Measurements from ENCODE around the gene RAI1.

RAI1 gene

GRCh38 chr17:17827826-17828621, 146.8 kb downstream of the RAI1 start:
- H3K9me3 ChIP-seq (ENCODE audit: control insufficient read depth in 1 of 2, low read length in 2 of 2), result no peaks in the 10 kb centered on the region
- H3K36me3 ChIP-seq (ENCODE audit: control insufficient read depth in 1 of 2, insufficient read depth in 2 of 2, low read length in 2 of 2), result peaks cover 3 to 5% of the 10 kb centered on the region in 2 donors
- H3K4me3 ChIP-seq (ENCODE audit: low read depth in 1 of 2, low read length in 2 of 2), result no peak overlapping the region
- H3K4me1 ChIP-seq (ENCODE audit: control insufficient read depth in 1 of 2, insufficient read depth in 2 of 2, low read length in 2 of 2), result peaks cover 50 to 54% of the 10 kb centered on the region in 2 donors
- no peak overlapping the region for H3K9ac ChIP-seq (ENCODE audit: low read depth in 1 of 2, low read length in 2 of 2)
- no peaks in the 10 kb centered on the region for H3K27me3 ChIP-seq (ENCODE audit: control insufficient read depth in 1 of 2, insufficient read depth in 2 of 2, low read length in 2 of 2)
- no peak overlapping the region for H3K27ac ChIP-seq (ENCODE audit: low read depth, low read length)

GRCh38 chr17:17830269-17830567, 149.0 kb downstream of the RAI1 start:
- peaks cover 43 to 49% of the 10 kb centered on the region in 2 donors for H3K4me1 ChIP-seq (ENCODE audit: control insufficient read depth in 1 of 2, insufficient read depth in 2 of 2, low read length in 2 of 2)
- no peak overlapping the region for H3K9ac ChIP-seq (ENCODE audit: low read depth in 1 of 2, low read length in 2 of 2)
- peaks cover 3 to 5% of the 10 kb centered on the region in 2 donors for H3K36me3 ChIP-seq (ENCODE audit: control insufficient read depth in 1 of 2, insufficient read depth in 2 of 2, low read length in 2 of 2)
- no peak overlapping the region for H3K27ac ChIP-seq (ENCODE audit: low read depth, low read length)
- no peak overlapping the region for H3K4me3 ChIP-seq (ENCODE audit: low read depth in 1 of 2, low read length in 2 of 2)
- no peaks in the 10 kb centered on the region for H3K9me3 ChIP-seq (ENCODE audit: control insufficient read depth in 1 of 2, low read length in 2 of 2)
- H3K27me3 ChIP-seq (ENCODE audit: control insufficient read depth in 1 of 2, insufficient read depth in 2 of 2, low read length in 2 of 2), result no peaks in the 10 kb centered on the region

GRCh38 chr17:17830740-17831207, 149.5 kb downstream of the RAI1 start:
- H3K4me3 ChIP-seq (ENCODE audit: low read depth in 1 of 2, low read length in 2 of 2), result no peak overlapping the region
- no peaks in the 10 kb centered on the region for H3K9me3 ChIP-seq (ENCODE audit: control insufficient read depth in 1 of 2, low read length in 2 of 2)
- no peak overlapping the region for H3K27ac ChIP-seq (ENCODE audit: low read depth, low read length)
- H3K9ac ChIP-seq (ENCODE audit: low read depth in 1 of 2, low read length in 2 of 2), result peak overlapping the region in 1 of 2 donors; percentile 27
- peaks cover 3 to 5% of the 10 kb centered on the region in 2 donors for H3K36me3 ChIP-seq (ENCODE audit: control insufficient read depth in 1 of 2, insufficient read depth in 2 of 2, low read length in 2 of 2)
- H3K27me3 ChIP-seq (ENCODE audit: control insufficient read depth in 1 of 2, insufficient read depth in 2 of 2, low read length in 2 of 2), result no peaks in the 10 kb centered on the region
- H3K4me1 ChIP-seq (ENCODE audit: control insufficient read depth in 1 of 2, insufficient read depth in 2 of 2, low read length in 2 of 2), result peaks cover 46 to 52% of the 10 kb centered on the region in 2 donors

- Histone ChIP-seq H3K27ac (ENCODE audit: low read depth, low read length) (no peak overlapping the region), H3K36me3 (ENCODE audit: control insufficient read depth in 1 of 2, insufficient read depth in 2 of 2, low read length in 2 of 2) (peaks cover 3 to 5% of the 10 kb centered on the region in 2 donors), H3K9ac (ENCODE audit: low read depth in 1 of 2, low read length in 2 of 2) (no peak overlapping the region), H3K27me3 (ENCODE audit: control insufficient read depth in 1 of 2, insufficient read depth in 2 of 2, low read length in 2 of 2) (no peaks in the 10 kb centered on the region), H3K4me3 (ENCODE audit: low read depth in 1 of 2, low read length in 2 of 2) (no peak overlapping the region), H3K9me3 (ENCODE audit: control insufficient read depth in 1 of 2, low read length in 2 of 2) (no peaks in the 10 kb centered on the region), H3K4me1 (ENCODE audit: control insufficient read depth in 1 of 2, insufficient read depth in 2 of 2, low read length in 2 of 2) (peaks cover 46 to 48% of the 10 kb centered on the region in 2 donors)
Measured at GRCh38 chr17:17831208-17832031, 150.2 kb downstream of the RAI1 start.

- Histone ChIP-seq H3K36me3 (ENCODE audit: control insufficient read depth in 1 of 2, insufficient read depth in 2 of 2, low read length in 2 of 2) (peaks cover 3 to 5% of the 10 kb centered on the region in 2 donors), H3K27me3 (ENCODE audit: control insufficient read depth in 1 of 2, insufficient read depth in 2 of 2, low read length in 2 of 2) (no peaks in the 10 kb centered on the region), H3K4me3 (ENCODE audit: low read depth in 1 of 2, low read length in 2 of 2) (no peak overlapping the region), H3K9me3 (ENCODE audit: control insufficient read depth in 1 of 2, low read length in 2 of 2) (no peaks in the 10 kb centered on the region), H3K4me1 (ENCODE audit: control insufficient read depth in 1 of 2, insufficient read depth in 2 of 2, low read length in 2 of 2) (peaks cover 41 to 43% of the 10 kb centered on the region in 2 donors), H3K27ac (ENCODE audit: low read depth, low read length) (no peak overlapping the region), H3K9ac (ENCODE audit: low read depth in 1 of 2, low read length in 2 of 2) (no peak overlapping the region)
Measured at GRCh38 chr17:17832032-17832363, 150.7 kb downstream of the RAI1 start.

- peaks cover 3 to 5% of the 10 kb centered on the region in 2 donors for H3K36me3 ChIP-seq (ENCODE audit: control insufficient read depth in 1 of 2, insufficient read depth in 2 of 2, low read length in 2 of 2)
- no peaks in the 10 kb centered on the region for H3K27me3 ChIP-seq (ENCODE audit: control insufficient read depth in 1 of 2, insufficient read depth in 2 of 2, low read length in 2 of 2)
- no peak overlapping the region for H3K9ac ChIP-seq (ENCODE audit: low read depth in 1 of 2, low read length in 2 of 2)
- no peak overlapping the region for H3K27ac ChIP-seq (ENCODE audit: low read depth, low read length)
- H3K4me3 ChIP-seq (ENCODE audit: low read depth in 1 of 2, low read length in 2 of 2), result no peak overlapping the region
- peaks cover 46 to 57% of the 10 kb centered on the region in 2 donors for H3K4me1 ChIP-seq (ENCODE audit: control insufficient read depth in 1 of 2, insufficient read depth in 2 of 2, low read length in 2 of 2)
- H3K9me3 ChIP-seq (ENCODE audit: control insufficient read depth in 1 of 2, low read length in 2 of 2), result no peaks in the 10 kb centered on the region
Measured at GRCh38 chr17:17833658-17834357, 152.6 kb downstream of the RAI1 start.

GRCh38 chr17:17834974-17835373, 153.7 kb downstream of the RAI1 start:
- Histone ChIP-seq H3K9ac (ENCODE audit: low read depth in 1 of 2, low read length in 2 of 2) (peak overlapping the region; percentile 21 to 96), H3K4me3 (ENCODE audit: low read depth in 1 of 2, low read length in 2 of 2) (peak overlapping the region in 1 of 2 donors; percentile 68), H3K27me3 (ENCODE audit: control insufficient read depth in 1 of 2, insufficient read depth in 2 of 2, low read length in 2 of 2) (no peaks in the 10 kb centered on the region), H3K27ac (ENCODE audit: low read depth, low read length) (no peak overlapping the region), H3K36me3 (ENCODE audit: control insufficient read depth in 1 of 2, insufficient read depth in 2 of 2, low read length in 2 of 2) (peaks cover 3 to 5% of the 10 kb centered on the region in 2 donors), H3K4me1 (ENCODE audit: control insufficient read depth in 1 of 2, insufficient read depth in 2 of 2, low read length in 2 of 2) (peaks cover 54 to 67% of the 10 kb centered on the region in 2 donors), H3K9me3 (ENCODE audit: control insufficient read depth in 1 of 2, low read length in 2 of 2) (no peaks in the 10 kb centered on the region)

GRCh38 chr17:17835415-17836249, 154.4 kb downstream of the RAI1 start:
- H3K4me3 ChIP-seq (ENCODE audit: low read depth in 1 of 2, low read length in 2 of 2), result peak overlapping the region; percentile 68 to 88
- no peaks in the 10 kb centered on the region for H3K27me3 ChIP-seq (ENCODE audit: control insufficient read depth in 1 of 2, insufficient read depth in 2 of 2, low read length in 2 of 2)
- H3K27ac ChIP-seq (ENCODE audit: low read depth, low read length), result peak overlapping the region; percentile 99
- peaks cover 3 to 5% of the 10 kb centered on the region in 2 donors for H3K36me3 ChIP-seq (ENCODE audit: control insufficient read depth in 1 of 2, insufficient read depth in 2 of 2, low read length in 2 of 2)
- H3K9ac ChIP-seq (ENCODE audit: low read depth in 1 of 2, low read length in 2 of 2), result peak overlapping the region; percentile 21 to 96
- H3K4me1 ChIP-seq (ENCODE audit: control insufficient read depth in 1 of 2, insufficient read depth in 2 of 2, low read length in 2 of 2), result peaks cover 52 to 64% of the 10 kb centered on the region in 2 donors
- H3K9me3 ChIP-seq (ENCODE audit: control insufficient read depth in 1 of 2, low read length in 2 of 2), result no peaks in the 10 kb centered on the region

- peaks cover 3 to 5% of the 10 kb centered on the region in 2 donors for H3K36me3 ChIP-seq (ENCODE audit: control insufficient read depth in 1 of 2, insufficient read depth in 2 of 2, low read length in 2 of 2)
- peak overlapping the region; percentile 96 to 98 for H3K9ac ChIP-seq (ENCODE audit: low read depth in 1 of 2, low read length in 2 of 2)
- peak overlapping the region; percentile 99 for H3K27ac ChIP-seq (ENCODE audit: low read depth, low read length)
- peaks cover 56 to 64% of the 10 kb centered on the region in 2 donors for H3K4me1 ChIP-seq (ENCODE audit: control insufficient read depth in 1 of 2, insufficient read depth in 2 of 2, low read length in 2 of 2)
- peak overlapping the region; percentile 68 to 88 for H3K4me3 ChIP-seq (ENCODE audit: low read depth in 1 of 2, low read length in 2 of 2)
- H3K9me3 ChIP-seq (ENCODE audit: control insufficient read depth in 1 of 2, low read length in 2 of 2), result no peaks in the 10 kb centered on the region
- H3K27me3 ChIP-seq (ENCODE audit: control insufficient read depth in 1 of 2, insufficient read depth in 2 of 2, low read length in 2 of 2), result no peaks in the 10 kb centered on the region
Measured at GRCh38 chr17:17836250-17836817, 155.1 kb downstream of the RAI1 start.

Measured in duodenal mucosa (tissue), 2 donors.